ENCODE results near the gene MIA.
A peak's percentile ranks its signal among the peaks of the same experiment; 100 is the strongest.
"Not testable (repeated sequence)": the region's sequence is repeated elsewhere in the genome, so short reads cannot be mapped to it uniquely, and the experiment has no call there.

The MIA gene

GRCh38 chr19:40774916-40775631 is at the start of gene MIA:
TSS of gene MIA (plus strand) at chr19:40775521. CDS start at chr19:40775543, 22 bp downstream.
- CTCF ChIA-PET = no interaction called here
- Mint-ChIP-seq H3K36me3 (peaks cover 20% of the 10 kb centered on the region), H3K27ac (peak within 1 kb of the TSS; percentile 100), H3K4me1 (peaks cover 42% of the 10 kb centered on the region), H3K27me3 (no peaks in the 10 kb centered on the region), H3K9me3 (peaks cover 9% of the 10 kb centered on the region), H3K4me3 (no peak within 1 kb of the TSS)
- no peak for DNase-seq

DNA sequence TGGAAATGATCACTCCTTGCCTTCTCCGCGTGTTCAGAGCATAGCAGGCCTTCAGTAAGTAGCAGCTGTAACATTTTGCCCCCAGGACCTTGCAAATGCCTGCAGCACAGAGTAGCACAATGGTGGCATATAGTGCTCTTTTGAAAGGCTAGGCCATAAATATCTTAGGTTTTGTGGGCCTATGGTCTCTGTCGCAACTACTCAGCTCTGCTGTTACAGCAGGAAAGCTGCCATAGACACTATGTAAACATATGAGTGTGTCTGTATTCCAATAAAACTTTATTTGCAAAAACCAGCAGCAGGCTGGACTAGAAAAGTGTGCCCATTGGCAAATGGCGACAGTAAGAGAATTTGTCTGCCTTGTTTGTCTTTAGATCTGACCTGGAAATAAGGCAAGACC is 49.0 kb upstream of the MIA start:
- Mint-ChIP-seq H3K9me3 (no peaks in the 10 kb centered on the region), H3K27ac (no peak overlapping the region), H3K27me3 (no peaks in the 10 kb centered on the region), H3K4me1 (peaks cover 11% of the 10 kb centered on the region), H3K4me3 (no peak overlapping the region), H3K36me3 (peaks cover 38% of the 10 kb centered on the region)
- no peak for DNase-seq
- CTCF ChIA-PET = no interaction called here

DNA sequence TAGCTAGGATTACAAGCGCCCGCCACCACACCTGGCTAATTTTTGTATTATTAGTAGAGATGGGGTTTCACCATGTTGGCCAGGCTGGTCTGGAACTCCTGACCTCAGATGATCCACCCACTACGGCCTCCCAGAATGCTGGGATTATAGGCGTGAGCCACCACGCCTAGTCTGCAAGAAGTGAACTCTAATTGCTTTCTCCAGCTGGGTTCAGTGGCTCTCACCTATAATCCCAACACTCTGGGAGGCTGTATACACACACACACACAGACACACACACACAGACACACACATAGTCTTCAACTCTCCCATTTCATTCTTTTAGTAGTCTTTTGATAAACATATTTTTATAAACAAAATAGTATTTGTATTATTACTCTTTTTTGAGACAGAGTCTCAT is 45.3 kb upstream of the MIA start:
- CTCF ChIA-PET = interaction anchor here (1.0 to 1.6 kb wide), 2 partner anchors 72 to 77 kb away, joined by 3 read pairs; no protein-coding TSS in a partner anchor
- not testable (repeated sequence) for DNase-seq, H3K27me3 Mint-ChIP-seq, H3K4me1 Mint-ChIP-seq, H3K4me3 Mint-ChIP-seq, H3K9me3 Mint-ChIP-seq, H3K27ac Mint-ChIP-seq
- peaks cover 38% of the 10 kb centered on the region for H3K36me3 Mint-ChIP-seq

DNA sequence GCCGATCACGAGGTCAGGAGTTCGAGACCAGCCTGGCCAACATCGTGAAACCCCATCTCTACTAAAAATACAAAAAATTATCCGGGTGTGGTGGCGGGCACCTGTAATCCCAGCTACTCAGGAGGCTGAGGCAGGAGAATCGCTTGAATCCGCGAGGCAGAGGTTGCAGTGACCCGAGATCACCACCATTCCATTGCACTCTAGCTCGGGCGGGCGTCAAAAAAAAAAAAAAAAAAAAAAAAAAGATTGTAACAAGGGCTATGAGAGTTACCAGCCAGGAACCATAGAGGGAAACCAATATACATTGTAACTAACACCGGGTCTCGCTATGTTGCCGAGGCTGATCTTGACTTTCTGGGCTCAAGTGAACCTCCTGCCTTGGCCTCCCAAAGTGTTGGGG is 43.0 kb upstream of the MIA start:
- H3K27me3 Mint-ChIP-seq, DNase-seq, H3K9me3 Mint-ChIP-seq, H3K4me1 Mint-ChIP-seq, H3K4me3 Mint-ChIP-seq, H3K27ac Mint-ChIP-seq: not testable (repeated sequence)
- CTCF ChIA-PET = interaction anchor here (0.6 kb wide), 1 partner anchor 111 kb away, joined by 3 read pairs; no protein-coding TSS in a partner anchor
- peaks cover 38% of the 10 kb centered on the region for H3K36me3 Mint-ChIP-seq

GRCh38 chr19:40733149-40733548 is 42.2 kb upstream of the MIA start:
- no peaks in the 10 kb centered on the region for H3K4me1 Mint-ChIP-seq
- no peak for DNase-seq
- no peaks in the 10 kb centered on the region for H3K9me3 Mint-ChIP-seq
- no peaks in the 10 kb centered on the region for H3K27me3 Mint-ChIP-seq
- no peak overlapping the region for H3K4me3 Mint-ChIP-seq
- peaks cover 35% of the 10 kb centered on the region for H3K36me3 Mint-ChIP-seq
- no peak overlapping the region for H3K27ac Mint-ChIP-seq
- CTCF ChIA-PET = no interaction called here

GRCh38 chr19:40735013-40735771 is 40.1 kb upstream of the MIA start:
- H3K27ac Mint-ChIP-seq = no peak overlapping the region
- CTCF ChIA-PET = interaction anchor here (0.6 kb wide), 1 partner anchor 410 kb away, joined by 3 read pairs; no protein-coding TSS in a partner anchor

DNA sequence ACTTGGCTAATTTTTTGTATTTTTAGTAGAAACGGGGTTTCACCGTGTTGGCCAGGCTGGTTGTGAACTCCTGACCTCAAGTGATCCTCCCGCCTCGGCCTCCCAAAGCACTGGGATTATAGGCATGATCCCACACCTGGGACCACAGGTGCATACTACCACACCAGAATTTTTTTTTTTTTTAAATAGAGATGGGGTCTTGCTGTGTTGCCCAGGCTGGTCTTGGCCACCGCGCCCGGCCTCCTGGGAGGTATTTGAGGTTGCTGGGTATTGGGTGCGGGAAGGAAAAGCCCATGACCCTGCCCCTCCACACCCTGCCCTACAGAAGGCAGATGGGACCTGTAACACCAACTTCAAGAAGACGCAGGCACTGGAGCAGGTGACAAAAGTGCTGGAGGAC is 38.7 kb upstream of the MIA start:
- Mint-ChIP-seq H3K9me3 (no peaks in the 10 kb centered on the region), H3K27me3 (no peaks in the 10 kb centered on the region), H3K4me3 (no peak overlapping the region), H3K36me3 (peaks cover 23% of the 10 kb centered on the region), H3K4me1 (no peaks in the 10 kb centered on the region), H3K27ac (no peak overlapping the region)
- CTCF ChIA-PET = interaction anchor here (0.7 to 1.3 kb wide), 2 partner anchors 41 to 856 kb away, joined by 3 read pairs; partner anchors contain the start of gene RAB4B
- DNase-seq = no peak

More at GRCh38 chr19:40735013-40735771, 40.1 kb upstream of the MIA start:
- no peak for DNase-seq
- no peaks in the 10 kb centered on the region for H3K27me3 Mint-ChIP-seq
- H3K9me3 Mint-ChIP-seq = no peaks in the 10 kb centered on the region
- H3K36me3 Mint-ChIP-seq = peaks cover 29% of the 10 kb centered on the region
- no peaks in the 10 kb centered on the region for H3K4me1 Mint-ChIP-seq
- H3K4me3 Mint-ChIP-seq = no peak overlapping the region

GRCh38 chr19:40737102-40737644 is 38.1 kb upstream of the MIA start:
- Mint-ChIP-seq H3K36me3 (peaks cover 23% of the 10 kb centered on the region), H3K27ac (peak overlapping the region; percentile 3), H3K27me3 (no peaks in the 10 kb centered on the region), H3K4me3 (no peak overlapping the region), H3K9me3 (no peaks in the 10 kb centered on the region), H3K4me1 (no peaks in the 10 kb centered on the region)
- CTCF ChIA-PET = no interaction called here
- DNase-seq = no peak

GRCh38 chr19:40739030-40739839 is 36.1 kb upstream of the MIA start:
- CTCF ChIA-PET = no interaction called here
- peaks cover 13% of the 10 kb centered on the region for H3K36me3 Mint-ChIP-seq

DNA sequence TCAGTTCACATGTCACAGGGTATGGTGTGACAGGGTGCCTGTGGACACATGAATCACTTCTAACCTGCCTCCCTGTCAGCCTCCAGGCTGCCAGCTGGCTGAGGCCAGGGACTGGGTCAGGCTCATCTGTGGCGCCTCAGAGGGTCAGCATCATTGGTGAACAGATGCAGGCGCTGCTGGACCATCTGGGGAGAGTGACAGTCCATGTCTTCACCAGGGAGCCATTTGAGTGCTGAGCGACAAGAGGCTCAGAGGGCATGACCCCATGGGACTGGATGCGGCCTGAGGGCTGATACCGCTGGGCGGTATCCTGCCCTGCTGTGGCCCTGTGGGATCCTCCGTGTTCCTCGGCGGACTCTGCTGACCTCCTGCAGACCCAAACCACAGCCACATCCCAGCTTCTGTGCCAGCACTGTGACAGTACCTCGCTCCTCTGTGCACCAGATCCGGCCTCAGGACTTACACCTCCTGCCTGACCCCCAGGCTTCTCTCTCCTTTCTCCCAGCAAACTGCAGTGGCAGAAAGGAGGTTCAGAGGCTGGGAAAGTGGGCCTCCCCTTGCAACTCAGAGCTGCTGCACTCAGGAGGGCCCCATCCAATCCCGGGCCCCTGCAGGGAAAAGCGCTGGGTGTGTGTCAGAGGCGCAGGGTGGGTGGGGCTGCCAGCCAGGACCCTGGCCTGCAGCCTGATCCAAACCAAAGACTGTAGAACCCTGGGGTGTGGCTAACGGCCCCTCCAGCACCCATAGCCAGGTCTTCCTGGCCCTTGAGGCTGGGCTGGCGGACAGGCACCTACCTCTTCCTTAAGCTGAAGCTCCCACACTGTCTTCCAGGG is 35.2 kb upstream of the MIA start:
- DNase-seq = no peak
- Mint-ChIP-seq H3K4me3 (no peak overlapping the region), H3K27ac (no peak overlapping the region), H3K36me3 (peaks cover 11% of the 10 kb centered on the region), H3K27me3 (no peaks in the 10 kb centered on the region), H3K9me3 (no peaks in the 10 kb centered on the region), H3K4me1 (no peaks in the 10 kb centered on the region)
- CTCF ChIA-PET = no interaction called here

More at GRCh38 chr19:40739030-40739839, 36.1 kb upstream of the MIA start:
- Mint-ChIP-seq H3K27me3 (no peaks in the 10 kb centered on the region), H3K4me3 (no peak overlapping the region), H3K27ac (no peak overlapping the region), H3K9me3 (no peaks in the 10 kb centered on the region), H3K4me1 (no peaks in the 10 kb centered on the region)
- DNase-seq = no peak

GRCh38 chr19:40740747-40741146 is 34.6 kb upstream of the MIA start:
- H3K9me3 Mint-ChIP-seq = no peaks in the 10 kb centered on the region
- H3K27ac Mint-ChIP-seq = no peak overlapping the region
- no peak overlapping the region for H3K4me3 Mint-ChIP-seq
- CTCF ChIA-PET = no interaction called here
- no peak for DNase-seq
- H3K36me3 Mint-ChIP-seq = peaks cover 6% of the 10 kb centered on the region
- H3K4me1 Mint-ChIP-seq = no peaks in the 10 kb centered on the region
- no peaks in the 10 kb centered on the region for H3K27me3 Mint-ChIP-seq

GRCh38 chr19:40741527-40742390 is 33.6 kb upstream of the MIA start:
- Mint-ChIP-seq H3K4me1 (no peaks in the 10 kb centered on the region), H3K9me3 (no peaks in the 10 kb centered on the region), H3K27ac (no peak overlapping the region), H3K36me3 (peaks cover 5% of the 10 kb centered on the region), H3K27me3 (no peaks in the 10 kb centered on the region), H3K4me3 (no peak overlapping the region)
- CTCF ChIA-PET = interaction anchor here (0.6 to 1.2 kb wide), 2 partner anchors 31 to 84 kb away, joined by 3 read pairs; no protein-coding TSS in a partner anchor
- no peak for DNase-seq
